Stomach (tissue), 4 donors: Measurements from ENCODE around the gene IL20RA.

Experiments
- CTCF ChIP-seq, 7 experiments: fragments of 450-650 bp in 4 of 7; fragments of 200-600 bp in 3 of 7; sonication (generic) in 3 of 7; IDR thresholded peaks; one replicate each; pipeline ENCODE4 v1.5.1; 2016 to 2019; ENCODE audit warnings: antibody characterized with exemption in 7 of 7, control low read depth in 2 of 7, mild to moderate bottlenecking in 1 of 7
- EP300 ChIP-seq: sonication (generic); formaldehyde crosslinking; IDR thresholded peaks from one replicate; pipeline ENCODE4 v1.6.1; 2017; ENCODE audit warnings: antibody characterized with exemption
- POLR2A ChIP-seq, 4 donors: fragments of 450-650 bp; IDR thresholded peaks; one replicate each; pipeline ENCODE4 v1.6.1; 2016; ENCODE audit warnings: antibody characterized with exemption in 4 of 4, control low read depth in 2 of 4, mild to moderate bottlenecking in 1 of 4, moderate library complexity in 1 of 4
- POLR2AphosphoS5 ChIP-seq, 3 donors: sonication (generic); formaldehyde crosslinking; IDR thresholded peaks; one replicate each; pipeline ENCODE4 v1.6.1; 2016; ENCODE audit warnings: antibody characterized with exemption in 3 of 3

- TF ChIP-seq CTCF (IDR thresholded peaks at IDR 0.05) (no peak), POLR2A (IDR thresholded peaks at IDR 0.05) (no peak), EP300 (no peak), POLR2AphosphoS5 (IDR thresholded peaks at IDR 0.05) (no peak)
Observed at GRCh38 chr6:137001977-137002302, 42.8 kb downstream of the IL20RA start.
